ENCODE measurements around the gene MYO18A. TPM values are rescaled to one million over a fixed set of nuclear protein-coding genes. Genes with fewer than 3 reads are reported as not detected.

The MYO18A gene
- total RNA-seq, 1 experiment from 2014 or later, result 13.3 TPM

- in situ Hi-C loops (cut with HindIII; ENCODE audit: low pct_unique_long_range_greater_than_20kb, low sequenced_read_pairs), result no loop called here
- DNase-seq (ENCODE audit: low read depth), result no peak
These were observed 103.5 kb downstream of the MYO18A start for GRCh38 chr17:29076722-29077121.

- DNase-seq (ENCODE audit: low read depth), result no peak
- in situ Hi-C loops (cut with HindIII; ENCODE audit: low pct_unique_long_range_greater_than_20kb, low sequenced_read_pairs), result no loop called here
These were observed 104.1 kb downstream of the MYO18A start for GRCh38 chr17:29076087-29076486.

GRCh38 chr17:29074488-29074887 lies 105.7 kb downstream of the MYO18A start:
- in situ Hi-C loops (cut with HindIII; ENCODE audit: low pct_unique_long_range_greater_than_20kb, low sequenced_read_pairs), result no loop called here
- DNase-seq (ENCODE audit: low read depth), result no peak

- in situ Hi-C loops (cut with HindIII; ENCODE audit: low pct_unique_long_range_greater_than_20kb, low sequenced_read_pairs), result no loop called here
- no peak for DNase-seq (ENCODE audit: low read depth)
These were observed 106.7 kb downstream of the MYO18A start for GRCh38 chr17:29073520-29073919.

- no peak for DNase-seq (ENCODE audit: low read depth)
- in situ Hi-C loops (cut with HindIII; ENCODE audit: low pct_unique_long_range_greater_than_20kb, low sequenced_read_pairs), result no loop called here
These were observed 107.2 kb downstream of the MYO18A start for GRCh38 chr17:29073045-29073444.

GRCh38 chr17:29071303-29071702 lies 108.9 kb downstream of the MYO18A start:
- DNase-seq (ENCODE audit: low read depth), result no peak
- in situ Hi-C loops (cut with HindIII; ENCODE audit: low pct_unique_long_range_greater_than_20kb, low sequenced_read_pairs), result no loop called here

- in situ Hi-C loops (cut with HindIII; ENCODE audit: low pct_unique_long_range_greater_than_20kb, low sequenced_read_pairs), result no loop called here
- DNase-seq (ENCODE audit: low read depth), result no peak
These were observed 109.4 kb downstream of the MYO18A start for GRCh38 chr17:29070781-29071180.

- in situ Hi-C loops (cut with HindIII; ENCODE audit: low pct_unique_long_range_greater_than_20kb, low sequenced_read_pairs), result no loop called here
These were observed 109.9 kb downstream of the MYO18A start for GRCh38 chr17:29070308-29070707.

GRCh38 chr17:29069526-29070041 lies 110.6 kb downstream of the MYO18A start:
- in situ Hi-C loops (cut with HindIII; ENCODE audit: low pct_unique_long_range_greater_than_20kb, low sequenced_read_pairs), result no loop called here
- peak; percentile 30 for DNase-seq (ENCODE audit: low read depth)

More at GRCh38 chr17:29070308-29070707, 109.9 kb downstream of the MYO18A start:
- DNase-seq (ENCODE audit: low read depth), result no peak

GRCh38 chr17:29068818-29069217 lies 111.4 kb downstream of the MYO18A start:
- in situ Hi-C loops (cut with HindIII; ENCODE audit: low pct_unique_long_range_greater_than_20kb, low sequenced_read_pairs), result no loop called here
- no peak for DNase-seq (ENCODE audit: low read depth)

GRCh38 chr17:29066606-29067005 lies 113.6 kb downstream of the MYO18A start:
- DNase-seq (ENCODE audit: low read depth), result no peak
- in situ Hi-C loops (cut with HindIII; ENCODE audit: low pct_unique_long_range_greater_than_20kb, low sequenced_read_pairs), result no loop called here

GRCh38 chr17:29066047-29066446 lies 114.2 kb downstream of the MYO18A start:
- DNase-seq (ENCODE audit: low read depth), result no peak
- in situ Hi-C loops (cut with HindIII; ENCODE audit: low pct_unique_long_range_greater_than_20kb, low sequenced_read_pairs), result no loop called here

GRCh38 chr17:29063992-29064391 lies 116.2 kb downstream of the MYO18A start:
- in situ Hi-C loops (cut with HindIII; ENCODE audit: low pct_unique_long_range_greater_than_20kb, low sequenced_read_pairs), result no loop called here
- DNase-seq (ENCODE audit: low read depth), result no peak

GRCh38 chr17:29062215-29062614 lies 118.0 kb downstream of the MYO18A start:
- in situ Hi-C loops (cut with HindIII; ENCODE audit: low pct_unique_long_range_greater_than_20kb, low sequenced_read_pairs), result no loop called here

GRCh38 chr17:29061036-29061435 lies 119.2 kb downstream of the MYO18A start:
- no peak for DNase-seq (ENCODE audit: low read depth)
- in situ Hi-C loops (cut with HindIII; ENCODE audit: low pct_unique_long_range_greater_than_20kb, low sequenced_read_pairs), result no loop called here

More at GRCh38 chr17:29062215-29062614, 118.0 kb downstream of the MYO18A start:
- no peak for DNase-seq (ENCODE audit: low read depth)

- in situ Hi-C loops (cut with HindIII; ENCODE audit: low pct_unique_long_range_greater_than_20kb, low sequenced_read_pairs), result no loop called here
- DNase-seq (ENCODE audit: low read depth), result no peak
These were observed 119.7 kb downstream of the MYO18A start for GRCh38 chr17:29060475-29060874.

GRCh38 chr17:29059281-29059680 lies 120.9 kb downstream of the MYO18A start:
- in situ Hi-C loops (cut with HindIII; ENCODE audit: low pct_unique_long_range_greater_than_20kb, low sequenced_read_pairs), result no loop called here
- DNase-seq (ENCODE audit: low read depth), result peak; percentile 15

- DNase-seq (ENCODE audit: low read depth), result no peak
- in situ Hi-C loops (cut with HindIII; ENCODE audit: low pct_unique_long_range_greater_than_20kb, low sequenced_read_pairs), result no loop called here
These were observed 121.8 kb downstream of the MYO18A start for GRCh38 chr17:29058391-29058790.

- no peak for DNase-seq (ENCODE audit: low read depth)
- in situ Hi-C loops (cut with HindIII; ENCODE audit: low pct_unique_long_range_greater_than_20kb, low sequenced_read_pairs), result no loop called here
These were observed 122.8 kb downstream of the MYO18A start for GRCh38 chr17:29057361-29057760.

- DNase-seq (ENCODE audit: low read depth), result no peak
- in situ Hi-C loops (cut with HindIII; ENCODE audit: low pct_unique_long_range_greater_than_20kb, low sequenced_read_pairs), result no loop called here
These were observed 125.4 kb downstream of the MYO18A start for GRCh38 chr17:29054835-29055234.

- in situ Hi-C loops (cut with HindIII; ENCODE audit: low pct_unique_long_range_greater_than_20kb, low sequenced_read_pairs), result no loop called here
- no peak for DNase-seq (ENCODE audit: low read depth)
These were observed 128.5 kb downstream of the MYO18A start for GRCh38 chr17:29051731-29052130.

All from Caki2 (cell line).